OCI-LY7 (cell line): ENCODE data around the gene CTNNA3.

Experiments
- CTCF ChIP-seq: fragments of 200-600 bp; sonication (generic); conservative IDR thresholded peaks from 2 replicates; pipeline ENCODE4 v1.5.1; 2014; ENCODE audit warnings: mild to moderate bottlenecking, antibody characterized with exemption, low read length, moderate library complexity, mixed read lengths
- EZH2phosphoT487 ChIP-seq: fragments of 200-600 bp; sonication (generic); IDR thresholded peaks from 2 replicates; pipeline ENCODE4 v1.6.1; 2018; ENCODE audit warnings: low read depth, borderline replicate concordance, mild to moderate bottlenecking, mixed run types, antibody characterized with exemption, low read length, moderate library complexity, mixed read lengths

GRCh38 chr10:67095531-67095930 lies 600.5 kb downstream of the CTNNA3 start:
- TF ChIP-seq CTCF, result no peak
- no peak for TF ChIP-seq EZH2phosphoT487
